HuH-7 (cell line): ENCODE data around the gene NR4A3.
"Not testable (repeated sequence)": the region's sequence is repeated elsewhere in the genome, so short reads cannot be mapped to it uniquely, and the experiment has no call there.

Experiments used
- DNase-seq: peaks from one replicate; pipeline ENCODE4 v3.0.0; 2011; ENCODE audit warnings: low spot score

Gene NR4A3

GRCh38 chr9:99834474-99834873 is 12.8 kb downstream of the NR4A3 start:
- DNase-seq: no peak

DNA sequence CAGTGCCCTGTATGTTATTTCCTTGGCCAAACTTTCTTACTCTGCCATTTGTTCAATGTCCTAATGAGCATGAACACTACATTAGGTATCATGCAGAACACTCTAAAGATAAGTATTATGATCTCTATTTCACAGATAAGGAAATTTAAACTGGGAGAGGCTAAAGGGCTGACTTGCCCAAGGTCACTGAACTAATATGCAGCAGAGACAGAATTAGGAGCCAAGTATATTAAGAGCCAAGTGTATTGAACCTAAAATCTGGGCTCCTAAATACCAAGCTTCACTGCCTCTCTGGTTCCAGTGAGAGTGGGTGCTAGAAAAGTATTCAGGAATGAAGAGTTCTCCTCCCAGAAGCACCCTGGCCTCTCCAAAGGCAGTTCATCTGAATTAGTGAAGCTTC is 13.5 kb downstream of the NR4A3 start:
- DNase-seq: no peak

- no peak for DNase-seq
These were observed 13.9 kb downstream of the NR4A3 start for GRCh38 chr9:99835581-99835980.

- DNase-seq: no peak
These were observed 18.4 kb downstream of the NR4A3 start for GRCh38 chr9:99840072-99840471.

DNA sequence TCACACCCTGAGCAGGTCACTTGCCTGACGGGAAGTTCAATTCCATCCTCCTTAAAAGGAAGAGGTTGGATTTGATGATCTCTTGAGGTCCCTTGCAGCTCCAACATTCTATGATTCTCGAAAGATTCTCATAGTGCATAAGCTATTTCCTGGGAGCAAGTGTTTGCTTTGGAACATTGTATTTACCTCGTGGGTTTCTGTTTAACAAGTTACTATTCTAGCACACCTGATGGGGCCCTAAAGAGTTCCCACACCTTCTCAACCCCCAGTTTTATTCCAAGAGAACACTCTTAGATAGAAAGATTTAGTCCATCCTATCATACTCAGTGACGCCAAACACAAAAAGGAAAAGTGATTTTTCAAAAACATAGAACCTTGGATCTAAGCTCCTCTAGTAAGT is 23.4 kb downstream of the NR4A3 start:
- no peak for DNase-seq

- DNase-seq: no peak
These were observed 26.8 kb downstream of the NR4A3 start for GRCh38 chr9:99848447-99848846.

- no peak for DNase-seq
These were observed 29.2 kb downstream of the NR4A3 start for GRCh38 chr9:99850736-99851499.

DNA sequence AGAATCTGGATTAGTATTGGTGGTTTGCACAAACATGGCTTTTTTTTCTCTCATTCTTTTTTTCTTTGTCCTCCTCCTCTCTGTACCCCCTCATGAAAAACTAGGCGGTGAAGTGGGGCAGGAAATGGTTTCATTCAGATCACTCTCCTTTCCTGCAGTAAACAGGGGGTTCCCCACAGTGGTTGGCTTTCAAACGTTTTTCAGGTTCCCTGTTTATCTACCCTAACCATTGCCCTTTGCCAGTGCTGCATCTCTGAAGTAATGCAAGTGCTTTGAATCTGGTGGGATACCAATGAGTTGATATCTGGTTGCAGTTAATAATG is 29.8 kb downstream of the NR4A3 start:
- DNase-seq: no peak

DNA sequence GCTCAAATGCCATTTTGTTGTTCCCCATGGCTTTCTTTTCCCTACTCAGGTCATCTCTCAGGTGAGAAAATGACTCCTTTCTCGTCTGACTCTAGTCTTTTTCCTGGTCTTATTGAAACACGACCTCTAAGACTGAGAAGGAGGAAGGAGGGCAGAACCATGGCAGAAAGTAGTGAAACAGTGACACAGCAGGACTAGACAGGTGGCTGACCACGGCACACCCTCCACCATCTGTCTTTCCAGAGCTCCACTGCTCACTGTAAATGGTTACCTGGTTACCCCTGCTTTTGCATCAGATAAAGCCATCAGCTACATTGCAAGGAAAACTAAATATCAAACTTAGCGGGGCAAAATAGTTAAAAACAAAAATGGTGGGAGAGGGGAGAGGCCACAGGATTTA is 30.9 kb downstream of the NR4A3 start:
- DNase-seq: no peak

GRCh38 chr9:99855467-99856176 is 33.9 kb downstream of the NR4A3 start:
- DNase-seq: no peak

DNA sequence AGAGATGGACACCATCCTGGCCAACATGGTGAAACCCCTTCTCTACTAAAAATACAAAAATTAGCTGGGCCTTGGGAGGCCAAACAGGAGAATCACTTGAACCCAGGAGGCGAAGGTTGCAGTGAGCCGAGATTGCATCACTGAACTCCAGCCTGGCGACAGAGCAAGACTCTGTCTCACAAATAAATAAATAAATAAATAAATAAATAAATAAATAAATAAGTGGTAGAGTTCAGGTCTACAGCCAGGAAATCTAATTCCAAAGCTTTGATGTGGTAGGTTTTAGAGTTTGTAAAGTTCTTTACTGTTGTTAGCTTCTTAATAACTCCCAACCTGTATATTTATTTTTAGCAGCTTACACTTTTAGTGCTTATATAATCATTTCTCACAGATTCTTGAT is 35.9 kb downstream of the NR4A3 start:
- DNase-seq: not testable (repeated sequence)

DNA sequence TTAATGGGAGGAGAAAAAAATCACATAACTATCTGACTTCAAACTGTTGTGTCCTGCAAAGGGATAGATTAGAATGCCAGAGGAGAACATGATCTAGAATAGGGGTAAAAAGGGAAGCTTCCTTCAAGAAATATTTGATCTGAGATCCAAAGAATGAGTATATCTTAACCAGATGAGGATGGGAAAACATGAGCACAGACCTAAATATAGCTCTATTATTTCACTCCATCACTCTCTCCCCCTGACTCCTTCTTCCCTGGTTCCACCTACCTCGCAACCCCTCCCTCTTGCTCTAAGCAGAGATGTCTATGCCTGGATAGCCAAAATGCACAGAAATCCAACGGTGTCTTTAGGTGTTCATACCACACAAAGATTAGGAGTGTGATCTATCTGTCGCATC is 36.4 kb downstream of the NR4A3 start:
- DNase-seq: no peak

DNA sequence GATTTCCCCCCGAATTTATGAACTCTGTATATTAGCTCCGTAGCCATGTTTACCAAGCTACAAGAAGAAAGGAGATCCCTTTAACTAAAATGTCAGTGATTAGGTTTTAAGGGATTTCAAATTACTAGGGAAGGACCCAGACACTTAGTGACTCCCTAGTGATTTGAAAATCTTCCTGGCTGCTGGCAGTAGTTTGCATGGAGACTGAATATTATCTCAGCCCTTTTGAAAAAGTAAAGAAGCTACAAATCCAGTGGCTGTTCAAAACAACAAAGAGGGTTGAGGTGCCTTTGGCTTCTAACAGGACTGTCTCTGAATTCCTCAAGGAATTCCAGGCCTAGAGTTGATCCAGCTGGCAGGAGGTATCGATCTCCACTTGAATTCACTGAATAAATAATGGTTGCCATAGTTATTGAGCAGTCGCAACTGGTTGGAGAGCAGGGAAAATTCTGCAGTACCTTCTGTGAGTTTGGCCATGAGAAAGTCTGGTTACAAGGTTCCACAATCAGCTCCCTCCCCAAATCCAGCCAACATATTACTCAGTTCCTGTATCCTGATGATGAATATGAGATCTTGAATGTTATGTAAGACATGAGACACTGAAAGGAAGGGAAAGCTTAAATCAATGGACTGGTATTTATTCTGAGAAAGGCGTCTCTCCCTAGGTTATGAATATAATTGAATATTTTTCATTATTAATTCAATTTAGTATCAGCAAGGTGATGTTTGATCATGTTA is 37.7 kb downstream of the NR4A3 start:
- no peak for DNase-seq

DNA sequence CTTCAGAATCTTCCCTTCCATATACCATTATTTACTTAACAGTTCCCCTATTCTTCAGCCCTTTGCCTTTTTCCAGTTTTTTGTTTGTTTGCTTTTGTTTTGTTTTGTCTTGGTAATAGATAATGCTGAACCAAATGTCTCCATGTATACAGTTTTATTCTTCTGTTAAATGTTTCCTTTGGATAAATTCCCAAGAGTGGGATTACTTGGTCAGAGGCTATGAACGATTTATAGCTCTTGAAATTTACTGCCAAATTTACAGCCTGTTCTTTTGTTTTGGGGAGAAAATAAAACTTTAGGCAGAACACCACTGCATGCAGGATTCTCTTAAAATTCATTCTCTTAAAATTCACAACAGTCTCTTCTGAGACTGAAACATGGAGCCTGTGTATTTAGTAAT is 38.6 kb downstream of the NR4A3 start:
- no peak for DNase-seq

- no peak for DNase-seq
These were observed 42.3 kb downstream of the NR4A3 start for GRCh38 chr9:99863955-99864354.

DNA sequence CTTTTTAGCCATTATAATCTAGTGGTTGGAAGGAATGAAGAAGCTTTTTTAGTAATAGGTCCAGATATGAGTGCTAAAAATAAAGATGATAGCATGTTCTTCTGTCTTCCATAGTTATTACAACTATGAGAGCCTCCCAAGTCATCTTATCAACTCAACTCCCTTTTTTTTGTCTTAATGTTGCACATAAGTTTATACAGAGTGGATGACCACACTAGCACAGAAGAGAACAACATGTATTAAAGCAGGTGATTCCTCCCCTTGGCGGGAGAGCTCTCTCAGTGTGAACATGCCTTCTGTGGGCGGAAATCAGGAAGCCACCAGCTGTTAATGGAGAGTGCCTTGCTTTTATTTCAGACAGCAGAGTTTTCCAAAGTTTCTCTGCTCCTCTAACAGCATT is 44.7 kb downstream of the NR4A3 start:
- DNase-seq: no peak

DNA sequence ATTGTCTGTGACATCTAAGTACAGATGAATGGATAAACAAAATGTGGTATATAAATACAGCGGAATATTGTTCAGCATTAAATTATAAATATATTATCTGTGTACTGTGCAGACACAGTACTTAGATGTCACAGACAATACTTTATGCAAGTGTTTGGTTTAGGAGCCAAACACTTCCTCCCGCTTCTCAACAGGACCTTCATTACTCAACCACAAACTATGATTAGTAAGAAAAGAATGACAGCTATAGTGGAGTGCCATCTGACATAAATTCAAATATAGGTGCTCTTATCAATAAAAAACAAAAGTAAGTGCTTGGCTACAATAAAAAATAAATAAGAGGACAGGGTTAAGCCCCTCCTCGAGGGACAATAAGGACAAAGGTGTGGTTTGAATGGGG is 45.9 kb downstream of the NR4A3 start:
- no peak for DNase-seq

GRCh38 chr9:99867968-99868367 is 46.3 kb downstream of the NR4A3 start:
- no peak for DNase-seq

DNA sequence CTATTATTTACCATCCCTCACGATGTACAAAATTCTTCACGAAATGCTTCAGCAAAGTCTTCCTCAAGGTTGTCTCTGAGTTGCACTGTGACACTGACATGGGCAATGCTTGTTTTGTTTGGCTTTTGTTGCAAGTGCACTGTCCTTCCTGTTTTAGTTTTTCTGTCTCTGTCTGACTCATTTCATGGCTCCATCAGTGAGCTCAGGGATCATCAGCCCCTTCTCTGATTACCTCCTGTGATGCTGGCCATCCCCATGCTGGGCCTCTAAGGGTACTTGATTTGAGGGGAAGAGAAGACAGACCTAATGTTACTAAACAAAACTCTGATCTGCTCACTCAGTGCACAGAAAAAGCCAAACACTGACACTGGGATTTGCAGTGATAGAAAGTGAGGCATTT is 47.2 kb downstream of the NR4A3 start:
- no peak for DNase-seq

DNA sequence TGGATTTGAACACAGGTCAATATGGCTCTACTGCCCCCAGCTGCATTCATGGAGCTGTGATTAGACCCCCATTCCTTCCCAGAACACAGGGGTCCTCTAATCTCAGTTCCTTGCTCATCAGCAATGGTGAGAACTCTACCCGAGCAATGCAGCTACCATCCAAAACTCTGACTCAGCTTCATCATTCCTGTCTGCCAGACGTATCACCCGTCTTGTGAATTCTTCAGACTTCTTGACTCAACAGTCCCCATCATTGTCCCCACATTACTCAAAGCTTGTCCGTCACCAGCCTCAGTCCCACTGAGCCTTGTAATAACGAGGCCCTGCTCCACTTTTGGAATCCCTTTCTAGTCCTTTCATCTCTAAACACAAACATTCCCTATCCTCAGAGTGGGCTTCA is 48.4 kb downstream of the NR4A3 start:
- DNase-seq: no peak

- no peak for DNase-seq
These were observed 51.8 kb downstream of the NR4A3 start for GRCh38 chr9:99873531-99873930.

DNA sequence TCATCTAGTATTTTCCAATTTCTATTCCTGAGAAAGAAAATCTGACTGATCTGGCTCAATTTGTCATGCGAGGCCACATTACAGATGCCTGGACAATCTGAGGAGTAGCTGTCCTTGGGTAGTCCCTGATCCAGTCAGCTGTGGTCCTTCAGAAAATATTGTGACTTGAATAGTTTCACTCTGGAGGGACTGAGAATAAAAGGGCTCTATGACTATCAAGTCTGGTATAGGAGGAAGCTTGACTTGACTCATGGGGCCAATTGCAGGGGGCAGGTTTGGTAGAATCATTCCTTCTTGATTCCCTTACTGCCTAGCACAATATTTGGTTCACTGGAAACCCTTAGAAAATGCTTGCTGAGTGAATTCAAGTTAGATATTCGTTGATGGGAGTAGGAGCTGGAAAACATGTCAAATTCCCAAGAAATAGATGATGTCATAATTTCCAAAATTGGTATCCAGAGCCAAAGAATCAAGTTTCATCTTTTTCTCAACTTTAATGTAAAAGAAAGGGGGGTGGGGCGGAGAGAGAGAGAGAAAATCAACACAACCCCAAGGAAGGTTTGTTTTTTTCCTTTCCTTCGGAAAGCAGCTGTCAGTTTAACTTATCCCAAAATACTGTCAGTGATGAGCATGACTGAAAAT is 52.4 kb downstream of the NR4A3 start:
- DNase-seq: no peak

DNA sequence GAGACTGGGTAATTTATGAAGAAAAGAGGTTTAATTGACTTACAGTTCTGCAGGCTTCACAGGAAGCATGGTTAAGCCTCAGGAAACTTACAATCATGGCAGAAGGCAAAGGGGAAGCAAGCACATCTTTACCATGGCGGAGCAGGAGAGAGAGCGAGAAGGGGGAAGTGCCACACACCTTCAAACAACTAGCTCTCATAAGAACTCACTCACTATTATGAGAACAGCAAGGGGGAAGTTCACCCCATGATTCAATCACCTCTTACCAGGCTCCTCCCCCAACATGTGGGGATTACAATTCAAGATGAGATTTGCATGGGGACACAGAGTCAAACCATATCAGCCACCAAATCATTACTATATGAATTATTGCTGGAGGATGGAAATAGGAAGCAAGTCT is 54.5 kb downstream of the NR4A3 start:
- DNase-seq: no peak
